HCEC 1CT (cell line): ENCODE measurements around the gene ATP6V1C2.

Source experiments
- DNase-seq: peaks from one replicate; pipeline ENCODE4 v3.0.0-alpha.2; 2017

ATP6V1C2 gene

GRCh38 chr2:10721396-10722251 is at the start of gene ATP6V1C2:
Gene ATP6V1C2, plus strand, starts transcription at chr2:10721630. Its CDS starts 1,220 bp downstream, at chr2:10722850.
- no peak for DNase-seq

- no peak for DNase-seq
Observed at GRCh38 chr2:10675131-10675530, 46.3 kb upstream of the ATP6V1C2 start.

GRCh38 chr2:10678225-10678624 is 43.2 kb upstream of the ATP6V1C2 start:
- DNase-seq: no peak

- no peak for DNase-seq
Observed at GRCh38 chr2:10680214-10680613, 41.2 kb upstream of the ATP6V1C2 start.

GRCh38 chr2:10680957-10681356 is 40.5 kb upstream of the ATP6V1C2 start:
- peak; percentile 44 for DNase-seq

- DNase-seq: no peak
Observed at GRCh38 chr2:10686176-10686730, 35.2 kb upstream of the ATP6V1C2 start.

- DNase-seq: peak; percentile 13
Observed at GRCh38 chr2:10688921-10689807, 32.3 kb upstream of the ATP6V1C2 start.

- DNase-seq: no peak
Observed at GRCh38 chr2:10691521-10691920, 29.9 kb upstream of the ATP6V1C2 start.

- DNase-seq: no peak
Observed at GRCh38 chr2:10700078-10700803, 21.2 kb upstream of the ATP6V1C2 start.

- DNase-seq: no peak
Observed at GRCh38 chr2:10704034-10704594, 17.3 kb upstream of the ATP6V1C2 start.

GRCh38 chr2:10706033-10706432 is 15.4 kb upstream of the ATP6V1C2 start:
- DNase-seq: no peak

- DNase-seq: no peak
Observed at GRCh38 chr2:10707831-10708230, 13.6 kb upstream of the ATP6V1C2 start.

GRCh38 chr2:10709290-10709939 is 12.0 kb upstream of the ATP6V1C2 start:
- no peak for DNase-seq

GRCh38 chr2:10712185-10712809 is 9.1 kb upstream of the ATP6V1C2 start:
- no peak for DNase-seq

GRCh38 chr2:10716581-10716980 is 4.8 kb upstream of the ATP6V1C2 start:
- DNase-seq: no peak

- peak; percentile 74 for DNase-seq
Observed at GRCh38 chr2:10717628-10718027, 3.8 kb upstream of the ATP6V1C2 start.

GRCh38 chr2:10720306-10720705 is 1.1 kb upstream of the ATP6V1C2 start:
- no peak for DNase-seq

- no peak for DNase-seq
Observed at GRCh38 chr2:10720947-10721395, 459 bp upstream of the ATP6V1C2 start.

GRCh38 chr2:10722252-10722825 is 909 bp downstream of the ATP6V1C2 start:
- DNase-seq: no peak

GRCh38 chr2:10732924-10733565 is 11.6 kb downstream of the ATP6V1C2 start:
- no peak for DNase-seq
